Measurements from ENCODE around the gene KRT71.

Gene KRT71

DNA sequence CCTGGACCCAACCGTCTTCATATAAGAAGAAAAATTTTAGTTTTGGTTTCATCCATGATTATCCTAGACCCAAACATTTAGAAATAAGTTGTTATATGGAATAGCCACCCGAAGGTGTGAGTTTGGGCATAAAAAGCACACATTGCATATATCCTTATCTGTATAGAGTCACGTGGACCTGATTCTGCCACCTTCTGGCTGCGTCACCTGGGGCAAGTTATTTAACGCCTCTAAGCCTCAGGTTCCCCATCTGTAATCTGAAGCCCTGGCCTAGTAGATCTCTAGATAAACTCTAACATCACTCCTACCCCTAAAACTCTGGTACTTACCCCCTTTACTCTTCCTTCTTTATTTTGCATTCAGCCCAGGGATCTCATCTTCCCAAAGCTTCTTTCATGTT lies 18.5 kb downstream of the KRT71 start:
- no peak for DNase-seq

DNA sequence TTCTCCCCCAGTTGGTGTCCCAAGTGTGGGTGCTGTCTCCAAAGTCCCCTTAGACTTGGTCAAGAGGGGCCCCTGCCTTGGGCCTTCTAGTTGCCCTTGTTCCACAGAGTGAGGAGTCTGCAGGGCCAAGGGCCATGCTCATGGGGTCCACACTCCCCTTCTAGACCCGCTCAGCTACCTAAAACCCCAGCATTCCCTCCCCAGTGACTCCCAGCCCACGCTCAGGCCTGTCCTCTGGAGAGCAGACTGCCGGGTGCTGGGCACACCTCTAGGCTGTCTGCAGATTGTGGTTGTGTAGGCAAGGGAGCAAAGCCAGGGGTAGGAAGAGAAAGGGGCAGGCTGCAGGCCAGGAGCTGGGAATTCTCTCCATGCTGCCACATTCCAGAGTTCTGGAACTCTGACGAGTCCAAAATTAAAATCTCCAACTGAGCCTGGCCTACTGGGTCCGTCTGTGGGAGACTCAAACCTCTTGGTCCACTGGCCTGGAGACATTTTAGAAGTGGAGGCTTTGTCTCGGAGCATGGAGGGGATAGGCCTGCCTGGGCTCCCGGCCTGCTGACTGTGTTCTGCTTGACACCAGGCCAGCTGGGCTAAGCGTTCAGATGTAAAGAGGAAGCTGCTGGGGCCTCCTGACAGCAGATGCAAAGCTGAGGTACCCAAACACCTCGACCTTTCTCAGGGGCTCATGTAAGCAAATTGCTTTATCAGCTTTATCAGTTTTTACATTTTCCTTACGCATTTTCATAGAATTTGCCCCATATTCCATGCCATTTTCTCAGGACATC lies 19.1 kb downstream of the KRT71 start:
- DNase-seq: no peak

DNA sequence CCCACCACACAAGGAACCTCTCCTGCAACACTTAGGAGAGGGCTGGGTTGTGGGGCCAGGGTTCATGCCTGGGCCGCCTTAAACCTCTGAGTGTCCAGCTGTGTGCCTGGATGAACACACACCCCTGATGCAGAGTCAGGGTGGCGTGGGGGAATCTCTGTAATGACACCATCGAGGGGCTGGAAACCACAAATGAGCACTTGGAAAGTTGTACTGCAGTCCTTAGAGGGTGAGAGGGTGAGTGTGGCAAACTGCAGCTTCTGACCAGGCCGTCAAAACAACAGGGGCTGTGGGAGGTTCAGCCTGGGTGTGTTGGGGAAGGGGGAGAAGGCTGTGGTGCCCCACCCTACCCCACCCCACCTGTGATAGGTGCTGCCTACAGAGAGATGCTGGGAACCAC lies 20.3 kb downstream of the KRT71 start:
- no peak for DNase-seq

DNA sequence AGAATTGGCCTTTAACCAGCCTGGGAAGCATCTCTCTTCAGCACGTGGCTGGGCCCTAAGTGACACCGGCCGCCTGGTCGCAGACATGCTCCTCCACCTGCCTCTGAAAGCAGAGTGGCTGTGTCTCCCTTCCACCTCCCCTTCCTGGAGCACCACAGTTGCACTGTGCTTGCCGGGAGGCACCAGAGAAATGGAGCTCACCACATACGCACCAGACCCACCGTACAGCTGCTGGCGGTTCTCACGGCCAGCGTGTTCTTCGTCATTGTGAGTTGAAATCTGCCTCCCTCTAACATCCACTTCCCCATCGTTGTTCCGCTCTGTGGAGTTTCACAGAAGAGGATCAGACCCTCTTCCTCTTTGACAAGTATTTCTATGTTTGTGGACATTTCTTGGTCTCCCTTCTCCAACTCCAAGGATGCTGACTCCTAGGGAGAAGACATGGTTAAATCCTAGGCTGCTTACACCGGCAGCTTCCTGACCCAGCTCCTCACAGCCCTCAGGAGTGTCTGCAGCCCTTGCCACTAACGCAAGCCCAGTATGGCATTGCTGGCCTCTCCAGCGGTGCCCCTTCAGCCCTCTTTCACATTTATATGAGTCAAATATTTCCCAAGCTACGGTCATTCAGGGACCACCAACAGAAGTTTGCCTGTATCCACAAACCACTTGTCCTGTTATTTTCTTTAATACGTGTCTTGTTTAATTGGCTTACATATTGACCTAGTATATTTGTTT lies 21.2 kb downstream of the KRT71 start:
- DNase-seq: peak; percentile 30

DNA sequence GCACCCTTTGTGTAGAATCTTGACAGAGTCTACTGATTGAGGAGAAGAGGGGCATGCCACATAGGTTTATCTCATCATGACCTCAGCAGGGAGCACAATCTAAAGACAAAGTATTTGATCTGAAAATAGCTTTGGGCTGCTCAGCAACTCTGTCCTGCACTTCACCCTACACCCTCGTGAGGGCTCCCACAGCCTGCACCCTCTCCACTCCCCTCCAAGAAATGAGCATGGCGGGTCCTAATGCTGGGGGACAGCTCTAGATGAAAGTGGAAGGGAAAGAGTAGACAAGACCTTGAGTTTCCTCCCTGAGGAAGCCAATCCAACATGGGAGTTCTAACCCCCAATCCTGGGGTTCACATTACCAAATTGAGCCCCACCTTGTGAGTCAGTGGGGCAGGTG lies 22.0 kb downstream of the KRT71 start:
- DNase-seq: peak; percentile 22

DNA sequence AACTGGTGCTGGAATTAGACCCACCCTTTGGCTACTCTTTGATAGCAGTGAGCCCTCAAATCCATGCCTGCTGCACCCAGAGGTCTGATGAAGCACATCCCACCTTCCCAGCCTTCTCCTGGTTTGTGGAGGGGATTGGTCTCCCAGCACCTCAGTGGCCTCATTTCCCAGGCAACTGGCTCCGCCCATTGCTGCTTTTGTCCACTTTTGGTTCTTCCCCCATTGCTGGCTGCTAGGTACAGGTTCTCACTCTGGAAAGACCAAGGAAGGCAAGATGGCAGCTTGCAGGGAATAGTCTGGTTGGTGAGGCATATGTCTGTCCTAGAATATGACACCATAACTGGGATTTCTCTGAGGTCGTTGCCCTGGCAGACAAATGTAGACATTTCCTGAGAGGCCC lies 22.6 kb downstream of the KRT71 start:
- DNase-seq: peak; percentile 50

DNA sequence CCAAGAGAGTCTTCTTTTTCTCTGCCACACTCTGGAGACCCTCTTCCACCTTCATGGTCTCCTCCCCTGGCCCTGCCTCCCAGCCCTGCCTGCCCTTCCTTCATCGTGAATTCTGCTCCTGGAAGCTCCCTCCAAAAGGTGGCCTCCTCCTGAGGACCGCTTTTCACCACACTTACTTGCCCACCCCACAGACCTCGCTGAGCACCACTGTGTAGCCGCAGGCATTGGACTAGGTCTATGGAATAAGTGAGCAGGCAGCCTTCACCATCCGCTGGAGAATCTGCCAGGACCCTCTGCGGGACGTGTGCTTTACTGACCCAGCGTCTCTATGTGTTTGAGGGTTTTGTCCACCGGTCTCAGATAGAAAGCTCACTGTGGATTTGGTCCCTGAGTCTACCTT lies 23.1 kb downstream of the KRT71 start:
- no peak for DNase-seq

DNA sequence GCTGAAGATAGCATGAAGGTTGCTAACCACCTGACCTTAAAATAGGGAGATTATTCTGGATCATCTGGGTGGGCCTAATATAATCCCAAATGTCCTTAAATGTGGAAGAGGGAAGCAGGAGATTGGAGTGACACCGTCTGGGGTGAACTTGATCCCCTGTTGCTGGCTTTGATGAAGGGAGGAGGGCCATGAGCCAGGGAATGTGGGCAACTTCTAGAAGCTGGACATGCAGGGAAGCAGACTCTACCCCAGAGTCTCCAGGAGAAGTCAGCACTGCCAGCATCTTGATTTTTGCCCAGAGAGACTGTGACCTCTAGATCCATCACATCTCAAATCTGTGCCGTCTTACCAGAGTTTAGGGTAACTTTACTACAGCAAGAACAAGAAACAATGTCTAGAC lies 23.5 kb downstream of the KRT71 start:
- DNase-seq: no peak

DNA sequence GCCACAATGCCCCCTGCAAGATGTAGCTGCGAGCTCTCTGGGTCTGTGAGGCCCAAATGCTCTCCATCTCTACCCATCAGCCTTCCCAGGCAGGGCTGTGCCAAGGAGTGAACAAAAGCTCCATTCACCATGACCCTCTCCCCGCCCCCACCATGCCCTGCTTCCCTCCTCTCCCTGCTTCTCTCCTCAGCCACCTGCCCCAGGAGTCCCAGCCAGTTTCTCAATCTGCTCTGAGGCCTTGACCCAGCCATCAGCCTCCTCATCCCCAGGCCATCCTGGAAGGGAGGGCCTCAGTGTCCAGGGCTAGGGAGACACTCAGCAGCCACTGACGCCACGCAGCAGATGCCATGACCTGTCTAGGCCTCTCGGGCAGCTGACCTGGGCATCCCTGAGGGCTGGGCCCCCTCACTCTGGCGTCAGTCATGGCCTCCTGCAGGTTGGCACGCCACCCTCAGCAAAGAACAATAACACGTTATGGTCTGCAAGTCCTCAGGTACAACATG lies 24.3 kb downstream of the KRT71 start:
- peak; percentile 42 for DNase-seq

DNA sequence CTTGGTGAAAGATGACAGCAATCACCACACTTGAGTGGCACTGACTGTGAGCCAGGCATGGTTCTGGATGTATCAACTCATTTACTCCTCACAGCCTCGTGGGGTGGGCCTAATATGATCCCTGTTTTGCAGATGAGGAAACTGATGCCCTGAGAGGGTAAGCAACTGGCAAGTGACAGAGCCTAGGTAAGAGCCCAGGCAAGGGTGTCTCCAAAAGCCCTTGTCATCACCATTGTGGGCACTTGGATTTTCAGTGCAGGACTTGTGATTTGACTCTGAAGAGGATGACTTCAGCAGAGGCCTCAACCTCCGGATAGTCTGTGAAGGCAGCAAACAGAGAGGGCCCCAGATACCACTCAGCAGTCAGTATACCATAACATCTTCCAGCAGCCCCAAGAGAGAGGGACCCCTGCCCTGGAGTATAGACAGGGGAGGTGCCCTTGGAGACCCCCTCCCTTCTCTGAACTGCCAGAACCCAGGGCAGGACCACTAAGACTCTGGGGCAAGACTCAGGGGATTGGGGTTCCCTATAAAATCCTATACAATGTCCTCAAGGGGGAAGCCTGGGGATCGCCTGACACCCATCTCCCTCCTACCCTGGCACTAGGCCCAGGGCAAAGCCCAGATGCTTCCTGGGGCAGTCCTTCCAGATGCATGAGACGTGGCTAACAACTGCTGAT lies 25.7 kb downstream of the KRT71 start:
- DNase-seq: peak; percentile 19

DNA sequence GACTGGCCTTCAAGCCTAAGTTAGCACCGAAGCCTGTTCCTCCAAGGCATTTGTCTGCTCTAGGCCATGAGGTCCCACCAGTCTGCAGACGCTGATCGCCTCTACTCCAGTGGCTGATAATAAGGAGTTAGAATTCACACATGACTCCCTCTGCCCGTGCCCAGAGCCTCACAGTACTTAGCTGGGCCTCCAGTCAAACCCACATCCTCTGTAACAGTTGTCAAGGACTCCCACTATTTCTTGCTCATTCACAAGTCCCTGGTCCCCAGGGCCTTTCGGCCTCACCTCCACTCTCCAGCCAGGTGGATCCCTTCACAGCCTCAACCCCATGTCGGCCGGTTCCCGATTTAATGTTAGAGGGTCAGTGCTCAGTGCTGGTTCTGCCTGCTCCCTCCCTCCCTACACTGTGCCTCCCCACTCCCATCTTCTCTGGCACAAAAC lies 26.4 kb downstream of the KRT71 start:
- peak; percentile 57 for DNase-seq

DNA sequence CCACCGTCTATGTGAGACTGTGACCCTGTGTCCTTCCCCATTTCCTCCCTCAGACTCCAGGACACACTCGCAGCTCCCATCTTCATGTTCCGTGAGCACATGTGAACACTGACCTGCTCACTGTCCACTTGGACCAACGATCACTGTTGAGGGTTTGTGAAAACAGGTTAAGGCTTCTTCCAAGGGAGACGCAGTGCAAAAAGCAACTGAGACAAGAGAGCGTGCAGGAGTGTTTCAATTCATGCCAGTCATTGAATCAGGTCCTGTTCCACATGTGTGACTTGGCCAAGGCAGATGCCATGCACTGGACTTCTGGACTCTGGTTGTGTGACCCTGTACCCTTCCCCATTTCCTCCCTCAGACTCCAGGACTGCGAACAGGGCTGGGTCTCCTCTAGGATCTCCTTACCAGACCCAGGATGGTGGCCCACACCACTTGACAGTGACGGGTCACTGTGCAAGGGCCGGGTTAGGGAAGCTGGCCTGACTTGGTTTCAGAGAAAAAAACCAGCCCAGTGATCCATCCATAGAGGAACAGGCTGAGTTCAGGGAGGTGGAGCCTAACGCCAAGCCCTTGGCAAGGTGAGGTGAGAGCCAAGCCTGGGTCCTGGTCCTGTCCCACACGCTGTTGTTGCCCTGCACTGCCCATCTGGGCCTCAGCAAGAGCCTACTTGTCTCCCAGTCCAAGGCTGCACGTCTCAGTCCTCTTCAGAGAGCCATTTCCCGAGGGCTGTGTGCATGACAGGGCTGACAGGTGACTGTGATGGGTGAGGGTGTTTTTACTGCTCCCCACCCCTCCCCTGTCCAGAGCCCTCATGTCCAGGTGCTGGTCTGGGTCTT lies 27.1 kb downstream of the KRT71 start:
- DNase-seq: peak; percentile 53

DNA sequence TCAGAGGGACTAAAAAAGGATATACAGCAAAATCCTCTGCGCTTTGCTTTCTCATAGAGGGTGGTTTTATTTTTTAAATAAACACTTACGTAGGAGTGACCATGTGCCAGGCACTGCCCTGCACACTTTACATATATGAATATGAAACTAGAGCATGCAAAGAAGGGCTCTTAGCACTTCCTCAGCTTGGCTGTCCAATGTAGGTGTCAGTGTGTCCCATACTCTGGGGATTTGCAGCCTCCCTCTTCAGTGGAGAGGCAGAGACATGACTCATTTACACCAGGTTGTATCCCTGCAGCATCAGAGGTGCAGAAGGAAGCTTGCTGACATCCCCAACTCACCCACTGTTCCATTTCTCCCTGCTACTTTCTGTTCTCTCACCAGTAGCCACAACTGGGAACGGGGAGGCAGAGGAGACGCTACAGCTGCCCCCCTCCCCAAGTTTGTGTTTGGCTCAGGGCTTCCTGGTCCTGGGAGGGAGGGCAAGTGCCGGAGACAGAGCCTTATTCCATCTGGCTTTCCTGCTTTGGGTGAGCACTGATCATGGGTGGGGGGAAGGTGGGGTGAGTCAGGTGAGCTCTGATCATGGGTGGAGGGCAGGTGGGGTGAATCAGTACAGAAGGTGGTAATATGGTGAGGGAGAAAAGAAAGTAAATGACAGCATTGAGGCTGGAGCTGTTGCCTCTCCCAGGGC lies 27.9 kb downstream of the KRT71 start:
- peak; percentile 49 for DNase-seq

DNA sequence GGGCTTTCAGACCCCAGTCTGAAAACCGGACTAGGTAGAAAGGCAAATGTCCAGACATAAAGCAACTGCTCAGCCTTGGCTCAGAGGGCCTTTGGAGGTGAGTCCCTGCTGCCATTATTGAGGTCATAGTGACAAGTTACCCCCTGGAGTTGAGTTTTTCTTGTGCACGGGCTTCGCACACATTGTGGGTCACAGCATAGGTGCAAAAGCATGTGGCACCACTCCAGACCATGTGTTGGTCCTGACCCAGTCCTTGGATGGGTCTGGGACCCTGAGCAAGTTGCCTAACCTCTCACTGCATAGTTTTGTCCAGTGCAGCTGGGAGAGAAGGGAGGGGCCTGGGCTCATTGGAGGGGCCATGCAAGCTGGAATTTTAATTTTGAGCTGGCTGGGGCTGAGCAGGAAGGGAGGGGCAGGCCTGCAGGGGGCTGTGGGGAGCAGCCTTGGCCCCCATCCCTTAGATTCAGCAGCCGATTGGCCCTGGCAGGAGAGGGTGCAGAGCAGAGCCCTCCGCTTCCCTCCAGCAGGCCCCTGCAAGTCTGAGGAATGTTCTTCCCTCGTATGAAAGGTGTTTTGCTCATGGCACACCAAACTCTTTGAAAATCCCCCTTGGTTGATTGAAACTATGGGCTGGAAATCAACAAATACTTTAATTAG lies 28.6 kb downstream of the KRT71 start:
- peak; percentile 25 for DNase-seq

DNA sequence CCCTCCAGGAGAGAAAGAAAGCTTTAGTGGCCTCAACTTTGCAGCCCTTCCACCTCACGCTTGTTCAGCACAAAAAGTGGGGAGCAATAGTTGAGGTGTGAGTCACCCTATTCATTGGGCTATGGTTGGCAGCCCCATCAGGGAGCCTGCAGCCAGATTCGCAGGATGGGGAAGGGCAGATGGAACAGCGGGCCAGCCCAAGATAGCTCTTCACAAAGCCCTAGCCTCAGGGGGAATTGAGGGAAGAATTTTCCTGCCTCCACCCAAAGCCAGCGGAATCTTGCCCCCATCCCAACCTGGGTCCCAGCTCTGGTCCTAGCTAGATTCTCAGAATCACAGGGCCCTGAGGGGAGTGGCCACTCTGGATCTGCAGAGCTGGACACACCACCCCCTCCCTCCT lies 29.1 kb downstream of the KRT71 start:
- DNase-seq: peak; percentile 34

DNA sequence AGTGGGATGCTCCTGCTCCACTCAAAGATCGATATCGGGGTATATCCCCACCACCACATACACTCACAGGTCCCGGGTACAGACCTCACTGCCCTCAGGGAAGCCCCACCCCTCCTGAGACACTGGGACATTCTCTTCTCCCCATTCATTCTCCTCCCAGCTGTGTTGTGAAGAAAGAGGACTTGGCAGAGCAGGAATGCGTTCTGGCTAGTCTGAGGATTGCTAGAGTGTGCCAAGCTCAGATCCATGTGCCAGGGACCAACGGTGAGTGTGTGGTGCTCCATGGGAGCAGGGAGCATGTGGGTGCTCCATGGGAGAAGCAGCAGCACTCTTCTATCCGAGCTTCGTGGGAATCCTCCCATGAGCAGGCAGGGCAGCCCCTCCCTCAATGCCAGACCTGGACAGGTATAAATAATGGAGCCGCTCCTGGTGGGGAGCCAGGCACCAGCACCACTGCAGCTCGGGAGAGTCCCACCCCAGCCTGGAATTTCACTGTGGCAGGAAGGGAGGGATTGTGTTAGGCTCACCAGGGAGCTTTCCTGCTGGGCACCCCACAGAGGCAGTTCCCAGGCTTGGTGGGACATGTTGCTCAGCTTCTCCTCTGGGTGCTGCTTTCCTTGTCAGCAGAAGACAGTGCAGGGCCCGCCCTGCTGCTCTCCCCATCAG lies 30.5 kb downstream of the KRT71 start:
- peak; percentile 24 for DNase-seq

DNA sequence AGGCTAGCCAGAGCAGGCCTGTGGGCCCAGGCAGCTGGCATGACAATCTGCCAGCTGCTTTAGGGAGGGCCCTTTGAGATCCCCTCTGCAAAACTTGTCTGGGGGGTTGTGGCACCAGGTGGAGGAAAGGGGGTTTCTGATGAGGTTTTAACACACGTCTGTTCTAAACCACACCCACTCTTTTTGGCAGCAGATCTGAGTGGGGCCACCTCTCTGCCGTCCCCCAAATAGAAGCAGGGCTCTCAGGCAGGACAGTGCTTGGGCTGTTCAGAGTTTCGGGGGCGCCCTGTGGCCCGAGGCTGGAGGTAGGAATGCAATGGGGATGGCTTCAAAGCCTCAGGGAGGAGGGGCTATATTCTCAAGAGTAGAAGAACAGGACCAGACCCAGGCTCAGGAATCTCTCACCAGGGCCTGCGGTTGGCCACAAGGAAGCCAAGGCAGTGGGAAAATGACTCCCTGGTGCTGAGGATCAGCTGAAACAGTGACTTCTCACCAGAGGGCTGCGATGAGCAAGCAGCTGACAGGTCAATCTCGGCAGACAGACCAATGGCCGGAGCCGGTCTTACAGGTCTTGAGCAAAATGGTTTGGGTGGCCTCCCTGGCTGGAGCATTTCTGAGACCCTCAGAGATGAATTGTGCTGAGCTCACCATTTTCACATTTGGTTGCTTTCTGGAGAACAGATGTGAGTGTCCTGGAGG lies 31.2 kb downstream of the KRT71 start:
- DNase-seq: no peak

DNA sequence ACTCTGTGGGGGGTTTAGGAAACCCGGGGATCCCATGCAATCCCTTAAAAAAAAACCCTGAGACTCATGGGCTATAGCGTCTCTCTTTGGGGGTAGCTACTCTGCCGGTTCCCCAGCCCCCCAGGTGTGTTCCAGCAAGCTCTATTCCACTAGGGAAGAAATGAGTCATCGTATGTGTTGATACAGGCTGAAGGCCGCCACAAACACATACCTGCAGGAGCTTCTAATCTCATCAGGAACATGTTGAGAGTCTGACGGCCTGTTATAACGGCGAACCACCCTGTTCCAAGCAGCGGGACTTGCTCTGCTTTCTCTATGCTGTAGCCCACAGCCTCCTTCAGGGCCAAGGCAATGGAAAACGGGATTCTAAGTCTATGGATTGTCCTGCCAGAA lies 31.8 kb downstream of the KRT71 start:
- DNase-seq: no peak

DNA sequence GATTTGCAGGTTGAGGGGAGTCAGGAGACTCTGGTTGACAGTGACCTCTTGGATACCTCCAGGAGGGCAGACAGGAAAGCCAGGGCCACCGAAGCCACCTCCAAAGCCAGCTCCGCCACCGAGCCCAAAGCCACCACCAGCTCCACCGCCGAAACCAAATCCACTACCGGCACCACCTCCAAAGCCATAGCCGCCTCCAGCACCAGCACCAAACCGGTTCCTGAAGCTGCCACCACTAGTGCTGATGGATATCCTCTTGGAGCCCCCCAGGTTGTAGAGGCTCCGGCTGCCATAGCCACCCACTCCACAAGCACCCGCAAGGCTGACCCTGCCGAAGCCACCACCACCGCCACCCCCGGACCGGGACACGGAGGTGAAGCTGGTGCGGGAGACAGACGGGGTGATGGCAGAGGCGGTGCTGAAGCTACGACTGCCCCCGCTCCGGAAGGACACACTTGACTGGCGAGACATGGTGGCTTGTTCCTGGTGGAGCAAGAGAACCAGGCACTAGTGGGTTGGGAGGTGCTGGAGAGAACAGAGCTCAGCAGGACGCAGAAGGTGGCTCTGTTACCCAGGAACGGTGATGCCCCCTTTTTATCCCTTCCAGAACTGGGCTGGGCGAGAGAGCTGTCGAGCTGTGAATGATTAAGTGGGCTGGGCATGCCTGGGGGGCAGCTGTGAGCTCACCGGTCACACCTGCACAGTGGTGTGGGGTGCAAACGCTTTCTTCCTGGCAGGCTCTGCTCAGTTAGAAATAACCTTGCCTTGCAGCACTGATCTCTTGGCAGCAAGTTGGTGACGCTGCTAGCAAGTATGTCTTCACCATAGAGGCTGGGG lies 32.9 kb downstream of the KRT71 start, which contains the start of gene KRT5:
KRT5 (minus strand) TSS at position 569 of the 837 bp plus-strand sequence; CDS start at position 471, 98 bp downstream.
- DNase-seq: no peak

Measured in activated effector memory CD4-positive, alpha-beta T cell treated with anti-CD3 and anti-CD28 coated beads, Interleukin-2, amount 50 U/mL, for 16 hours (primary cell).